HG02973 (cell line): Measurements from ENCODE around the gene NCK2.

ENCODE experiments used
- ATAC-seq: cut with Tn5 transposase; IDR thresholded peaks from one replicate; pipeline ENCODE4 v1.9.1; 2021; ENCODE audit warnings: moderate library complexity; ENCODE audit not compliant: unreplicated experiment

NCK2 gene

DNA sequence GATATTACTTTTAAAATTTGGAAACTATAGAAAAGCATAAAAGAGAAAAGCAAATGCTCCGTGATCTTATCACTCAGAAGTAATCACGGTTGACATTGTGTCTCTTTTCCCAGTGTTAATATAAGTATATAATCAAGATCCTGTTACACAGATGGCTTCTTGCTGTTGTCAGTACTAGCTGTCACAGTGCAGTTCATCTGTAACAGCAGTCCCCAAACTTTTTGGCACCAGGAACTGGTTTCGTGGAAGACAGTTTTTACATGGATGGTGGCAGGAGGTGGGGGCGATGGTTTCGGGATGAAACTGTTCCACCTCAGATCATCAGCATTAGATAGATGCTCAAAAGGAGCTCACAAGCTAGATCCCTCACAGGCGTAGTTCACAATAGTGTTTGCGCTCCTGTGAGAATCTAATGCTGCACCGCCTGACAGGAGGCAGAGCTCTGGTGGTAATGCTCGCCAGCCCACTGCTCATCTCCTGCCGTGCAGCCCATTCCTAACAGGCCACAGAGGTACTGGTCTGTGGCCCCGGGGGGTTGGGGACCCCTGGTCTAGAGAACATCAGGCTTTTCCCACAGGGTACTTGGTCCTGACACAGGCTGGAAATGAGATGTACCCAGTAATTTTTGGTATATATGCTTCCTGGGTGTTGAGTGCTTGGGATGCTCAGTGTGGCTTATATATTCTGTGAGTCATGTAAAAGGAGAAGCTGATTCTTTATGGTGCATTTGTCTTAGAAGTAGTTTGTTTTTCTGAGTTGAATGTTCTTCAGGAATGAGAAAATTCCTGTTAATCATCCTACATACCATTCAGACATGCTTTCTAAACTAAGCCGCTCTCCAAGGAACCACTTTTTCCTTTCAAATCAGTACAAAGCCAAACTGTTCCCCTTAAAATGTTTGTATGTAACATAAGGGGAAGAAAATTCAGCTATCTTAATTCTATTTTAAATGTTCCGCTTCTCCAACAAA lies 121.8 kb downstream of the NCK2 start:
- ATAC-seq, result no peak

- no peak for ATAC-seq
Observed at GRCh38 chr2:105867587-105867986, 122.9 kb downstream of the NCK2 start.

- ATAC-seq, result no peak
Observed at GRCh38 chr2:105868060-105868459, 123.3 kb downstream of the NCK2 start.

- ATAC-seq, result no peak
Observed at GRCh38 chr2:105869341-105869740, 124.6 kb downstream of the NCK2 start.

- ATAC-seq, result no peak
Observed at GRCh38 chr2:105870062-105870461, 125.3 kb downstream of the NCK2 start.

DNA sequence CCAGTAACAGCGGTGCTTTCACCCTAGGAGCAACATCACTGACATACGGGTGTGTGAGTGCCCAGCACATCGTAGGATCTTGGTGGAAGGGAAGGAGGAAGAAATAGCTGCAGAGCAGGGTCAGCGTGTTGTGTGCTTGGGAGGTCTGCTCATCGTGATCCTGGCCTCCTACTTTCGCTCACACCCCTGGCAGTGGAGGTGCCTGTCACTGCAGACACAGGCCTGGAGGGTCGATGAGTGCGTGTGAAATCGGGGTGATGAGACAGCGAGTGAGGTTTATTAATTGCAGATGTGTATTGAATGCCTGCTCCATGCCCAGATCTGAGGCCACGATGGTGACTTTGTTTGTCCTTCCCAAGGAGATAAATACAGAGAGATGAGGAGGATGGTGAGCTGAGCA lies 126.1 kb downstream of the NCK2 start:
- no peak for ATAC-seq

DNA sequence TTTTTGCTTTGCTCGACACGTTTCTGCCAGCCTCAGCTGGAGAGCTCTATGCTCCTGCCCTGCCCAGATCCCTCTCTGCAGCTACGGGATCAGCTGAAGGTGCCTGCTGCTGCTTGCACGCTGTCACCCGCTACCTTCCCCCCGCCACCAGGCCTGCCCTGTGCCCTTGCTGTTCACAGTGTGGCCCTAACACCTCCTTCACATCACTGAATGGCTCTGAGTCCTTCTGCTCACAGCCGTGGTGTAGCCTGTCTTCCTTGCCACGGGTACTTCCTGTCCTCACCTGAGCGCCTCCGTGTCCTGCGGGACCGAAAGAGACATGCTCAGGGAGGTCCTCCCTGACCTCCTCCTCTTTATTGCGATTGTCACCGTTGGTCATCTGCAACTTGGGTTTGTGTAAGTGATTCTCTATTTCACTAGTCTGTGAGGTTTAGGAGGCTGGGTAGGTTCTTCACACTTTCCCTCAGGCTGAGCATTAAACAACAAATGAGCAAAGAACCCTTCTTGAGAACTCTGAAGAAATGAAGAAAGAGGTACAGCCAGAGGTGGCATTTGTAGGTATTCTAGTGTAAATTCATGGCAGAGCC lies 127.5 kb downstream of the NCK2 start:
- ATAC-seq, result no peak

DNA sequence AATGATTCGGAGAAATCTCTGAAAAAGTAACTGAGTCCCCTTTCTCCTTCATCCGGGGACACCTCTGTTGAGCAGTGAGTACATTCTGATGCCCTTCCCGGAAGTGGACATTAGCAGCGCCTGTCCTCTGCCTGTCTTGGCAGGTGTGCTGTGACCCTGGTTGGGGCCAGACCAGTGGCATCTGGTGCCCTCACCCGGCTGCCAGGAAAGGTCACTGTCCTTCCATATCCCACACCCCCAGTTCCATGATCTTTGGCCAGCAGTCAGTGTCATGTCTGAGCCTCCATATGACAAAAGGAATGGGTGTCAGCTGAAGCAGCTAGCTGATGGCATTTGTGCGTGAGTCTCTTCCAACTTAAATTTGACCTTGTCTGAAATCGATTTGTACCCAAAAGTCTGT lies 128.1 kb downstream of the NCK2 start:
- no peak for ATAC-seq

DNA sequence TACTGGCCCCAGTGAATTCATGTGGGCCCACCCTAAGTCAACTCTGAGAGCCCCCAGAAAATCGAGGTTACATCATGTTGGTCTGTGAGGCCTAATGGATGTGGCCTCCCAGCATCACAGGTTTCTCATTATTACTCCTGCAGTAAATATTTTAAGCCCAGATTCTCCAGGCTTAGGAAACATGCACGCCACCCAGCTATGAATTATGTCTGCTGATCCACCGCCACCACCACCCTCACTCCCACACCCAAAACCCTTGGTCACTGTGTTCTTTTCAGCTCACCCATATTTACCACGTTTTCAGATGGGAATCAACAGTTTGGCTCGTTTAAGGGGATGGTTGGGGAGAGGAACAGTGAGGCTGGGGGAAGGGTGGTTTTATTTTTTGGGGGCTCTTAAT lies 128.6 kb downstream of the NCK2 start:
- no peak for ATAC-seq

- ATAC-seq, result peak; percentile 88
Observed at GRCh38 chr2:105873721-105874120, 129.0 kb downstream of the NCK2 start.

- ATAC-seq, result no peak
Observed at GRCh38 chr2:105874466-105874865, 129.8 kb downstream of the NCK2 start.

DNA sequence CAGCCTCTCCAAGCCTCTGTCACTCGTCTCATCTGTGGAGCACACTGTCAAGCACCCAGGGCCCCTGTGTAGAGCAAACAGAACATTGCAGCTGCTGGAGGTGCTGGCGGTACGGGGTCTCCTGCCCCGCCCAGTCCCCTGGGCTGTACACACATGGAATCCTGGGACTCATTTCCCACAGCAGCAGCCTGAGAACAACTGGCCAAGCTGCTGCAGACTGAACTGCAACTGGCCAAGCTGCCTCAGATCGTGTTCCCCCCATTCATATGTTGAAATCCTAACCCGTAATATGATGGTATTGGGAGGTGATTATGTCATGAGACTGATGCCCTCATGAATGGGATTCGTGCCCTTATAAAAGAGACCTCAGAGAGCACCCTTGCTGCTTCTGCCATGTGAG lies 130.5 kb downstream of the NCK2 start:
- ATAC-seq, result no peak

DNA sequence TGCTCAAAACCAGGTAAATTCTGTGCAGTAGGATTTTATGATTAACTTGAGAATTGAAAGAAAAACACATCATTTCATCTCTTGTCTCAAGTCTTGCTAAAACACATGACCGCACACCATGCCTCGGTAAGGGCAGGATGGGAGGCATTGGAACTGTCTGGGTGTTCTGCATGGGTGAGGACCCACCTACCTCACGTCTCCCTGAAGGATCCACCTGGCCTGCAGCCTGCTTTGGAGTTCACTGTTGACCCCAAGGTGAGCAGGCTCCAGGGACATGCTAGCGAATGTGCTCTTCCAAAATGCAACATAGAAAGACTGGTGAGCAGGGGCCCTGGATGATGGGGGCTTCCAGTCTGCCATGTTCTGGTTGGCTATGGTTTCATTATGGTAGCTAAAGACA lies 131.5 kb downstream of the NCK2 start:
- ATAC-seq, result no peak

DNA sequence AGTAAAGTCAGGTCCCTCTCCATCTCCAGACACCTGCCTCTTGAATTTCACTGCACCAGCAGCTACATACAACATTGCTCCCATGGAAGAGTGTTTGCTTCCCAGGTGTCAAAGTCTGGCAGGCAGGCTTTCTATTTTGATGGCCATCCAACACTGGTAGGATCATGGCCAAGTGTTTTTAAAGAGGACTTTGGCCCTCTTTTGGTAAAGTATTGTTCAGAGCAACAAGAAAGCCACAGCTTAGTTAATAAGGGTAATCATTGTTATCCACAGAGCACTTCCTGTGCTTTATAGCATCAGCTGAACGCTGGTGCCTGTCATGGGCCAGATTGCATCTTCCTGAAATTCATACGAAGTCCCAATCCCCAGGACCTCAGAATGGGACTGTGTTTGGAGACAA lies 133.2 kb downstream of the NCK2 start:
- no peak for ATAC-seq

DNA sequence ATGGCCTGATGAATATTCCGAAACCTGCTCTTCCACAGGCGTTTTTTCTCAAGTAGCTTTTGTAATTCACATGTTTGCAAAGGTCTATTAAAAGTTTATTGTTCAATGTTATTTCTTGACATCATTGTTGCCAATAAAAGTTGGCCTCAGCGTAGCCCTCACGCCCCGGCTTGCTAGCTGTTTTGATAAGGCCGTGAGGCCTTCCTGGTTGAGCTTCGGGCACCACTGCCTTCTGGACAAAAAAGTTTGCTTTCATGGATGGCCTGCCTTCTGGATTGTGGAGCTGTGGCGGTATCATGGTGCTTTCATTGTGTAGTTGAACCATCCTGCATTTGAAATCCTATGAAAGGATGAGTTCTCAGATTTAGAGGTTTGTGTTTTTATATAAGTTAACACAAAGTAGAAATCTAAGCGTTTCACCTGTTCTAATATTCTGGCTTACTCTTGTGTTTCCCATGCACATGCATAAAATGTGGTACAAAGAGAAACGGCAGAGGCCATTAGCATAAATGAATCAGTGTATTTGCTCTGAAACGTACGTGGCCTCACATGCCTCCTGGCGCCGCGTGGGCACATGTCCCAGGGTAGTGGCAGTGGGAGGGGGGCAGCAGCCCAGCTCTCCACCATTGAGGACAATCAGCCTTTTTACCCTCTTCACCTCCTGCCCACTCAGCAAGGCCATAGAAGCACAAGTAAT lies 134.5 kb downstream of the NCK2 start:
- ATAC-seq, result no peak

- ATAC-seq, result no peak
Observed at GRCh38 chr2:105879803-105880300, 135.1 kb downstream of the NCK2 start.

- ATAC-seq, result no peak
Observed at GRCh38 chr2:105880637-105881036, 135.9 kb downstream of the NCK2 start.

DNA sequence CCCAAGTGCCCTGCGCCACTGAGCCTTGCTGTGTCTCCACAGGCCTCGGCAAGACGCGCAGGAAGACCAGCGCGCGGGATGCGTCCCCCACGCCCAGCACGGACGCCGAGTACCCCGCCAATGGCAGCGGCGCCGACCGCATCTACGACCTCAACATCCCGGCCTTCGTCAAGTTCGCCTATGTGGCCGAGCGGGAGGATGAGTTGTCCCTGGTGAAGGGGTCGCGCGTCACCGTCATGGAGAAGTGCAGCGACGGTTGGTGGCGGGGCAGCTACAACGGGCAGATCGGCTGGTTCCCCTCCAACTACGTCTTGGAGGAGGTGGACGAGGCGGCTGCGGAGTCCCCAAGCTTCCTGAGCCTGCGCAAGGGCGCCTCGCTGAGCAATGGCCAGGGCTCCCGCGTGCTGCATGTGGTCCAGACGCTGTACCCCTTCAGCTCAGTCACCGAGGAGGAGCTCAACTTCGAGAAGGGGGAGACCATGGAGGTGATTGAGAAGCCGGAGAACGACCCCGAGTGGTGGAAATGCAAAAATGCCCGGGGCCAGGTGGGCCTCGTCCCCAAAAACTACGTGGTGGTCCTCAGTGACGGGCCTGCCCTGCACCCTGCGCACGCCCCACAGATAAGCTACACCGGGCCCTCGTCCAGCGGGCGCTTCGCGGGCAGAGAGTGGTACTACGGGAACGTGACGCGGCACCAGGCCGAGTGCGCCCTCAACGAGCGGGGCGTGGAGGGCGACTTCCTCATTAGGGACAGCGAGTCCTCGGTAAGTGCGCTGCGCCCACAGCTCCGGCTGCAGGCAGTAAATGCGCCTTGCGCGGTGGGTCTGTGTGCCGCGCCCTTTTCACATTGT lies 136.8 kb downstream of the NCK2 start:
- no peak for ATAC-seq

DNA sequence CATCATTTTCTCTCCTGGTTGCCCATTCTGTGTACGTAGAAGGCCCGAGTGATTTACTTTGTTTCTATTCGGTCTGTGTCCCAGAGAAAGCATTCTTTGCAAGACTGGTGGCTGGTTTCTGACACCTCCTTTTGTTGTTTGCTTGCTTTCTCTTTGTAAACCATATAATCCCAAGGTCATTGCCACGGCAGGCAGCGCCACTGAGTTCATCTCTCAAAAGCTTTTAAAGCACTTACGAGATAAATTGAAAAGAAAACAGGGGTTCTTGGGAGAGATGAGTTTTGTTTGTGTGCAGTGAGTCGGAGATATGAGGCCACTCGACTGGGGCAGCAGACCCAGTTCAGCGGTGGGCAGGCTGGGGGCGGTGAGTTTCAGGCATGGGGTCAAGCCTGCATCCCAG lies 137.6 kb downstream of the NCK2 start:
- ATAC-seq, result no peak

GRCh38 chr2:105882920-105883435 lies 138.3 kb downstream of the NCK2 start:
- ATAC-seq, result no peak
